GM21367 (cell line): ENCODE results near the gene LMF2.
"Not testable (repeated sequence)": the region's sequence is repeated elsewhere in the genome, so short reads cannot be mapped to it uniquely, and the experiment has no call there.

ENCODE experiments used
- ATAC-seq: cut with Tn5 transposase; IDR thresholded peaks from one replicate; pipeline ENCODE4 v1.9.1; 2021; ENCODE audit not compliant: unreplicated experiment

Gene LMF2

GRCh38 chr22:50523806-50524675 lies 16.5 kb upstream of the LMF2 start:
- ATAC-seq = no peak

DNA sequence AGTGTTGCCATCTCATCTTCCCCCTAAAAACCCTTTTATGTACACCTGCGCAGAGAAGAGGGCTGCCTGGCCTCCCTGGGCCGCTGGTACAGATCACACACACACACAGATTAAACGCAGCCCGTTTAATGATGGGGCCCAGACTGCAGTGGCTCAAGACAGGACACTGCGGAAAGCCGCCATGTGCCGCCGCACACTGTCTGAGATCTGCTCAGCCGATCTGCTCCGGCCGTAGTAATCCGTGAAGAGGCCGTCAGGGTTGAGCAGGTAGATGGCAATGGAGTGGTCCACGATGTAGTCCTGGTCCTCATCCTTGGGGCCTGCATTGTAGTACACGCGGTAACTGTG lies 15.9 kb upstream of the LMF2 start:
- ATAC-seq = no peak

GRCh38 chr22:50522806-50523438 lies 15.4 kb upstream of the LMF2 start:
- ATAC-seq = no peak

DNA sequence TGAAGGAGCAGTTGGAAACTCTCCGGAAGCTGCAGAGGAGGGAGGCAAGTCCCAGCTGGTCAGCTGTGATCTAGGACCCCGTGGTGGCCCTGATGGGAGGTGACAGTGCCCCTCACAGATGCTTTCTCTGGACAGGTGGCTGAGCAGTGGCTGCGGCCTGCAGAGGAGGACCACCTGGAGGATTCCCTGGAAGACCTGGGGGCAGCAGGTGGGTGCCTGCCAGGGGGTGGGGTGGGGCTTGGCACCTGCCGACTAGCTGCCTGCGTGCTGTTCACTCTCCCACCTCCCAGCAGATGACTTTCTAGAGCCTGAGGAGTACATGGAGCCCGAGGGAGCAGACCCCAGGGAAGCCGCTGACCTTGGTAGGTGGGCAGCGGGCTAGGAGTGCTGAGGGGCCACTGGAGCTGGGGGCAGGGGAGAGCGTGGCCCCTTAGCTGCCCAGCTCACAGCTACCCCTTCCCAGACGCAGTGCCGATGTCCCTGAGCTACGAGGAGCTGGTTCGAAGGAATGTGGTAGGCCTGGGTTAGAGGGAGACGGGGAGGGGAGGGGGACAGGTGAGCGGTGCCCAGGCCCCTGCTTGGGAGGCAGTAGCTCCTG lies 14.8 kb upstream of the LMF2 start:
- no peak for ATAC-seq

- no peak for ATAC-seq
Measured at GRCh38 chr22:50521710-50522109, 14.2 kb upstream of the LMF2 start.

DNA sequence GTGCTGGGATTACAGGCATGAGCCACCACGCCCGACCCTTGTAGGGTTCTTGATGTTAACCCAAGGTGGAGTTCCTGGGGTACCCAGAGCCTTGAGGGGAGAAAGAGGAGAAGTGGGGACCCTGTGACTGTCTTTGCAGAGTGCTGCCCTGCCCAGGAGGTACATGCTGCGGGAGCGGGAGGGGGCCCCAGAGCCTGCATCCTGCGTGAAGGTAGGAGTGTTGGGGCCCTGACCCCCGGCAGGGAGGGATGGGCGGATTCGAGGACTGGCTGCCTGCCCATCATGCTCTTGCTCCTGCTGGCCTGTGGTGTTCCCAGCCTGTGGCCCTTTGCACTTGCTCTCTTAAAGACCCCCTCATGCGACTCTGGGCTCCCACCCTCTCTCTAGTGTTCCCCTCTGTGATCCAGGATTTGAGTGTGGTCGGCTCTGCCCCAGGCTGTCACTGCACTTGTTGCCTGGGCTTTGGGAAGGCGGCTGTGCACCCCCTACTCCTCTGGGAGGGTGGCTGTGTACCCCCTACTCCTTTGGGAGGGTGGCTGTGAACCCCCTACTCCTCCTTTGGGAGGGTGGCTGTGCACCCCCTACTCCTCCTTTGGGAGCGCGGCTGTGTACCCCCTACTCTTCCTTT lies 13.4 kb upstream of the LMF2 start:
- no peak for ATAC-seq

DNA sequence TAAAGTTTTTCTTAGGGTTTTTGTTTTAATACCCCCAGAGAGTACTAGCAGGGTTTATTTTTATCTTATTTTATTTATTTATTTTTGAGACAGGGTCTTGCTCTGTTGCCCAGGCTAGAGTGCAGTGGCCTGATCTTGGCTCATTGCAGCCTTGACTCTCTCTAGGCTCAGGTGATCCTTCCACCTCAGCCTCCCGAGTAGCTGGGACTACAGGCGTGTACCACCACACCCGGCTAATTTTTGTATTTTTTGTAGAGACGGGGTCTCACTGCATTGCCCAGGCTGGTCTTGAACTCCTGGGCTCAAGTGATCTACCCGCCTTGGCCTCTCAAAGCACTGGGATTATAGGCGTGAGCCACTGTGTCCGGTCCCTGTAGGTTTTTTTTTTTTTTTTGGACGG lies 12.7 kb upstream of the LMF2 start:
- ATAC-seq = not testable (repeated sequence)

DNA sequence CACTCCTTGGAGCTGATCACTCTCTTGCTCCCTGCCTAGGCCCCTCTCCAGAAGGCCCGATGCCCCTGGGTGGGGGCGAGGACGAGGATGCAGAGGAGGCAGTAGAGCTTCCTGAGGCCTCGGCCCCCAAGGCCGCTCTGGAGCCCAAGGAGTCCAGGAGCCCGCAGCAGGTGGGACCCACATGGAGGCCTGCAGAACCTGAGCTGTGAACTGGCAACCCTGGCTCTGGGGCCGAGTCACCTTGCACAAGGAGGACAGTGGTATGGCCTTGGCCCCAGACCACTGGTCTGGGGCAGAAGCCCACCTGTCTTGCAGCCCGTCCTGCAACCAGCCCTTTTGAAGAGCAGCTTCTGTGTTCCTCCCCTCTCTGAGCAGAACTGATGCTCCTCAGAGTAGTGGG lies 11.6 kb upstream of the LMF2 start:
- ATAC-seq = no peak

- ATAC-seq = no peak
Measured at GRCh38 chr22:50518606-50519005, 11.1 kb upstream of the LMF2 start.

DNA sequence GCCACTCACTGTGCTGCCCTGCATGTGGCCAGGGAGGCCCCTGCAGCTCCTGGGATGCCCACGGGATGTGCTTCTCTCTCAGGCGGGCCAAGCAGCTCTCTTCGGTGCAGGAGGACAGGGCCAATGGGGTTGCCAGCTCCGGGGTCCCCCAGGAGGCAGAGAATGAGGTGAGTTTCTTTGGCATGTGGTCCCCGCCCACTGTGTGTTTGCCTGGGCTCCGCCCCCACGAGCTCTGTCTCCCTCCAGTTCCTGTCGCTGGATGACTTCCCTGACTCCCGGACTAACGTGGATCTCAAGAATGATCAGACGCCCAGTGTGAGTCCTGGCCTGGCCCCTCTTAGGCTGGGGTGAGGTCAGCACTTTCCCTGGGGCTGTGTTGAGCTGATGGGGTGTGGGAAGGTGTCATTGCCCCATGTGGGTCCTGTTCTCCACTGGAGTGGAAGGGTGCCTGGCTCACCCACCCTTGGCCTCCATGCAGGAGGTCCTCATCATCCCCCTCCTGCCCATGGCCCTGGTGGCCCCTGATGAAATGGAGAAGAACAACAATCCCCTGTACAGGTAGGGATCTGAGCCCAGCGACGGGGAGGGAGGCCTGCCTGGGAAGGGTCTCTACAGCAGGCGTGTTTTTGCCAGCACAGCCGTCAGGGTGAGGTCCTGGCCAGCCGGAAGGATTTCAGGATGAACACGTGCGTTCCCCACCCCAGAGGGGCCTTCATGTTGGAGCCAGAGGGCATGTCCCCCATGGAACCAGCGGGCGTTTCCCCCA lies 10.2 kb upstream of the LMF2 start:
- no peak for ATAC-seq

- ATAC-seq = no peak
Measured at GRCh38 chr22:50516891-50517290, 9.4 kb upstream of the LMF2 start.

- no peak for ATAC-seq
Measured at GRCh38 chr22:50516068-50516467, 8.6 kb upstream of the LMF2 start.

GRCh38 chr22:50513175-50513574 lies 5.7 kb upstream of the LMF2 start:
- ATAC-seq = no peak

GRCh38 chr22:50508897-50509296 lies 1.4 kb upstream of the LMF2 start:
- ATAC-seq = no peak

- ATAC-seq = peak; percentile 49
Measured at GRCh38 chr22:50507991-50508884, 736 bp upstream of the LMF2 start, which contains the start of gene NCAPH2. Gene NCAPH2, plus strand, starts transcription at chr22:50508224. Its CDS starts 114 bp downstream, at chr22:50508338.

DNA sequence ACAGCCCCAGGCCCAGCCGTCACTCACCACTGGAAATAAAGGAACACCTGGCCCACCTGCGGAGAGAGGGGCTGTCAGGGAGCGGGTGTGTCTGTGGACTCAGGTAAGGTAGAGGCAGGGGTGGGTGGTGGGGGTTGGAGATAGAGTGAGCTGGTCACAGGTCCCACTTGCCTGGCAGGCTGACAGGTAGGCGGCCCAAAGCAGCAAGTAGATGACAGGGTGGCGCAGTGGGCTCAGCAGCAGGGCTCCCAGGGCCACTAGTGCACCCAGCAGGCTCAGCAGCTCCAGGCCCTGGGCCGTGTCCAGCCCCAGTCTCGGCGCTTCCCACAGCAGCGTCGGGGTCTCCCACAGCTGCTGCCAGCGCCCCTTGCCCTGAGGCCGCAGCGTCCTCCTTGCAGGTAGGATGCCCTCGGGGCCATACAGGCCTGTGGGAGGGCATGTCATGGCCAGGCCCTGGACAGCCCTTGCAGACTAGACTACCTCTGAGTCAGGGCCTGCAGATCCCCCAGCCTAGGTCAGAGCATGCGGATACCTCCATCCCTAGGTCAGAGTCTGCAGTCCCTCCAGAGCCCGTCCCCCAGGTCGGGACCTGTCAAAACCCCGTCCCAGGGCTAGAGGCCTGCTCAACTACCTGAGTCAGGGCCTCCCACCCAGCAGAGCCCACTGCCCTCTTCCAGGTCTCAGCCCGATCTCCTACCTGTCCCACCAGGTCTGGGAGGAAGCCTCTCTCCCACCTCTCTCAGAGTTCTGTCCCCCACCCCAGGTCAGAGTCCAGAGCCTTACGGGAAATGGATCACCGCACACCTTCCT lies 686 bp downstream of the LMF2 start:
- ATAC-seq = no peak

DNA sequence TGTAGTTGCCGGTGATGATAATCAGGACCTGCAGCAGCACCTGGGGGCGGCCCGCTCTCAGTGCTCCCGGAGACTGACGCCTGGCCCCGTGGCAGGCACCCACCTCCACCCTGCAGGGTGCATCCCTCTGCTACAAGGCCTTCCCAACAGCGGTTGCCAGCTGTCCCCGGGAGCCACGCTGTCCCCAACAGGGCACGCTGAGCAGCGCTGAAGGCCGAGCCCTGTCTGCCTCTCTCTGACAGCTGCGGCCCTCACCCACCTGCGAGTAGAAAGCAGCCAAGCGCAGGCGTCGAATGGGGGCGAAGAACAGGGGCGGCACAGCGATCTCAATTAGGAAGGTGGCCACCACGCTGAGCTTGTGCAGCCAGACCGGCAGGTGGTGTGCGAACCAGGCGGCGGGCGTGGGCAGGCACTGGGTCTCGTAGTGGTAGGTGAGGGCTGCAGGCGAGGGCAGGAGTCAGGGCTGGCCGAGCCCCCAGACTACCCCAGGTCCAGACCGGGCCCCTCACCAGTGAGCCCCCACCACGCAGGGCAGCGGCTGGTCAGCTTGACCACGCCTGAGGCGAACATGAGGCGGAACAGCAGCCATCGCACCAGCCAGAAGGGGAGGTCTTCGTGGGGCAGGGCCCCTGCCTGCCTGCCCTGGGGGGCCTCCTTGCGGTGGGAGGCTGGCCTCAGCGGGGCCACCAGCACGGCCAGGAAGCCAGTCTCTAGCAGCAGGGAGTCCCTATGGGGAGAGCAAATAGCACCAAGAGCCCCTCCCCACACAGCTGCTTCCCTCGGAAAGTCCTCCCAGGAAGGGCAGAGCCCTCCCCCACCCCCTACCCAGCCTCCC lies 1.5 kb downstream of the LMF2 start:
- ATAC-seq = no peak

- ATAC-seq = no peak
Measured at GRCh38 chr22:50505276-50505775, 2.2 kb downstream of the LMF2 start.
